ENCODE data around the gene DLGAP4.
"Not testable (repeated sequence)": the region's sequence is repeated elsewhere in the genome, so short reads cannot be mapped to it uniquely, and the experiment has no call there.

DLGAP4 gene

GRCh38 chr20:36519012-36519719, 213.0 kb downstream of the DLGAP4 start:
- Histone ChIP-seq H3K36me3 (ENCODE audit: control insufficient read depth, low read length) (peaks cover 4% of the 10 kb centered on the region), H3K4me3 (ENCODE audit: low read length) (no peak overlapping the region), H3K79me2 (ENCODE audit: control insufficient read depth, low read length) (no peaks in the 10 kb centered on the region), H3K27ac (ENCODE audit: low read depth, low read length) (no peak overlapping the region), H4K20me1 (ENCODE audit: control insufficient read depth, insufficient read depth, low read depth, low read length) (0 out of 2 replicates have a peak, but pooled peaks cover 4% of the 10 kb centered on the region), H3K27me3 (ENCODE audit: control insufficient read depth, low read length) (no peaks in the 10 kb centered on the region), H3F3A (ENCODE audit: control insufficient read depth, insufficient read depth) (0 out of 2 replicates have a peak, but pooled peaks cover 4% of the 10 kb centered on the region), H3K9me3 (ENCODE audit: control insufficient read depth, insufficient read depth, low read length) (no peaks in the 10 kb centered on the region), H3K4me1 (ENCODE audit: control insufficient read depth, low read length) (peaks cover 12% of the 10 kb centered on the region), H3K4me2 (ENCODE audit: low read length) (no peak overlapping the region), H3K9me2 (replicated peaks; ENCODE audit: control insufficient read depth, low read length) (no peaks in the 10 kb centered on the region)
- TF ChIP-seq, protein P1, sequence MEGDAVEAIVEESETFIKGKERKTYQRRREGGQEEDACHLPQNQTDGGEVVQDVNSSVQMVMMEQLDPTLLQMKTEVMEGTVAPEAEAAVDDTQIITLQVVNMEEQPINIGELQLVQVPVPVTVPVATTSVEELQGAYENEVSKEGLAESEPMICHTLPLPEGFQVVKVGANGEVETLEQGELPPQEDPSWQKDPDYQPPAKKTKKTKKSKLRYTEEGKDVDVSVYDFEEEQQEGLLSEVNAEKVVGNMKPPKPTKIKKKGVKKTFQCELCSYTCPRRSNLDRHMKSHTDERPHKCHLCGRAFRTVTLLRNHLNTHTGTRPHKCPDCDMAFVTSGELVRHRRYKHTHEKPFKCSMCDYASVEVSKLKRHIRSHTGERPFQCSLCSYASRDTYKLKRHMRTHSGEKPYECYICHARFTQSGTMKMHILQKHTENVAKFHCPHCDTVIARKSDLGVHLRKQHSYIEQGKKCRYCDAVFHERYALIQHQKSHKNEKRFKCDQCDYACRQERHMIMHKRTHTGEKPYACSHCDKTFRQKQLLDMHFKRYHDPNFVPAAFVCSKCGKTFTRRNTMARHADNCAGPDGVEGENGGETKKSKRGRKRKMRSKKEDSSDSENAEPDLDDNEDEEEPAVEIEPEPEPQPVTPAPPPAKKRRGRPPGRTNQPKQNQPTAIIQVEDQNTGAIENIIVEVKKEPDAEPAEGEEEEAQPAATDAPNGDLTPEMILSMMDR (IDR thresholded peaks at IDR 0.05; ENCODE audit: low read depth, low read length, poor library complexity, severe bottlenecking), result no peak
- TF ChIP-seq EZH2phosphoT487 (IDR thresholded peaks at IDR 0.05; ENCODE audit: borderline replicate concordance, low read length), result no peak

DNA sequence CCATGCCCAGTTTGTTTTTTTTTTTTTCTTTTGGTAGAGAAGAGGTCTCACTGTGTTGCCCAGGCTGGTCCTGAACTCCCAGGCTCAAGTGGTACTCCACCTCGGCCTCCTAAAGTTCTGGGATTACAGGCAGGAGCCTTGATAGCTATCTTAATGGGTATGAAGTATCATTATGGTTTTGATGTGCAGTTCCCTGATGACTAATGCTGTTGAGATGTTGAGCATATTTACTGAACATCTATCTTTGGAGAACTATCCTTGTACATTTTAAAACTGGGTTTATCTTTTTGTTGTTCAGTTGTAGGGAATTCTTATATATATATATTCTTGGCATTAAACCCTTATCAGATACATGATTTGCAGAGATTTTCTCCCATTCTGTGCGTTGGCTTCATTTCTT, 213.8 kb downstream of the DLGAP4 start:
- Histone ChIP-seq H3K27me3 (ENCODE audit: control insufficient read depth, low read length) (no peaks in the 10 kb centered on the region), H4K20me1 (ENCODE audit: control insufficient read depth, insufficient read depth, low read depth, low read length) (0 out of 2 replicates have a peak, but pooled peaks cover 4% of the 10 kb centered on the region), H3K9me2 (replicated peaks; ENCODE audit: control insufficient read depth, low read length) (no peaks in the 10 kb centered on the region), H3K9me3 (ENCODE audit: control insufficient read depth, insufficient read depth, low read length) (no peaks in the 10 kb centered on the region), H3K36me3 (ENCODE audit: control insufficient read depth, low read length) (peaks cover 6% of the 10 kb centered on the region), H3K4me2 (ENCODE audit: low read length) (no peak overlapping the region), H3K4me3 (ENCODE audit: low read length) (no peak overlapping the region), H3K27ac (ENCODE audit: low read depth, low read length) (no peak overlapping the region), H3F3A (ENCODE audit: control insufficient read depth, insufficient read depth) (0 out of 2 replicates have a peak, but pooled peaks cover 4% of the 10 kb centered on the region), H3K4me1 (ENCODE audit: control insufficient read depth, low read length) (peaks cover 12% of the 10 kb centered on the region), H3K79me2 (ENCODE audit: control insufficient read depth, low read length) (no peaks in the 10 kb centered on the region)
- TF ChIP-seq, protein P1 (IDR thresholded peaks at IDR 0.05; ENCODE audit: low read depth, low read length, poor library complexity, severe bottlenecking), result no peak

DNA sequence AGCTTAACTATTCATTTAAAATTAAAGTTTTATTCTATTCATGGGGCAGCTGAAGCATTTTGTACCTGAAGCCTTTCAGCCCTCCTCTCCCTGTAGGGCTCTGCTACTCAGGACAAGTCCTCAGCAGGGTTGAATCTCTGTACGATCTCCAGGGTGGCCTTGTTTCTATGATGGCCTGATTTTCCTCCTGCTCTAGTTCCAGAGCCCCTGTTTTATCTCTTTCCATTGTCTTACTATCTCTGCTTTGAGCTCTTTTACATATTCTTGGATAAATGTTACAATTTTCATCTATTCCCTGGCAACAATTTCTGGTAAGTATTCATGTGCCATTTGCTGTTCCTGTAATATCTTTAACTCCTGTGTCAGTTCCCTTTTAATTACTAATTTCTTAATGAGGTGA, 215.4 kb downstream of the DLGAP4 start:
- H3K9me3 ChIP-seq (ENCODE audit: control insufficient read depth, insufficient read depth, low read length), result no peaks in the 10 kb centered on the region
- H3K27ac ChIP-seq (ENCODE audit: low read depth, low read length), result no peak overlapping the region
- peaks cover 12% of the 10 kb centered on the region for H3K4me1 ChIP-seq (ENCODE audit: control insufficient read depth, low read length)
- TF ChIP-seq EZH2phosphoT487 (IDR thresholded peaks at IDR 0.05; ENCODE audit: borderline replicate concordance, low read length), result no peak
- TF ChIP-seq, protein P1 (IDR thresholded peaks at IDR 0.05; ENCODE audit: low read depth, low read length, poor library complexity, severe bottlenecking), result no peak
- no peaks in the 10 kb centered on the region for H3K79me2 ChIP-seq (ENCODE audit: control insufficient read depth, low read length)
- peaks cover 15% of the 10 kb centered on the region for H3K36me3 ChIP-seq (ENCODE audit: control insufficient read depth, low read length)
- no peaks in the 10 kb centered on the region for H3K9me2 ChIP-seq (replicated peaks; ENCODE audit: control insufficient read depth, low read length)
- 0 out of 2 replicates have a peak, but pooled peaks cover 4% of the 10 kb centered on the region for H4K20me1 ChIP-seq (ENCODE audit: control insufficient read depth, insufficient read depth, low read depth, low read length)
- H3F3A ChIP-seq (ENCODE audit: control insufficient read depth, insufficient read depth), result 0 out of 2 replicates have a peak, but pooled peaks cover 4% of the 10 kb centered on the region
- H3K27me3 ChIP-seq (ENCODE audit: control insufficient read depth, low read length), result no peaks in the 10 kb centered on the region
- no peak overlapping the region for H3K4me3 ChIP-seq (ENCODE audit: low read length)
- H3K4me2 ChIP-seq (ENCODE audit: low read length), result no peak overlapping the region

DNA sequence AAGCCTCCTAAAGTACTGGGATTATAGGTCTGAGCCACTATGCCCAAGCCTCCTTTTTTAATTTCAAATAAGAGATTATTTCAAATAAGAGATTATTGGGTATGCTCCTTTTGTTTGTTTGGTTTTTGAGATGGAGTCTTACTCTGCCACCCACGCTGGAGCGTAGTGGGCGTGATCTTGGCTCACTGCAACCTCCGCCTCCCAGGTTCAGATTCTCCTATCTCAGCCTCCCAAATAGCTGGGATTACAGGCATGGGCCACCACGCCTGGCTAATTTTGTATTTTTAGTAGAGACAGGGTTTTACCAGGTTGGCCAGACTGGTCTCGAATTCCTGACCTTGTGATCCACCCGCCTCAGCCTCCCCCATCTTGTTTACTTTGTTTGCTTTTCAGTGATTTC, 216.3 kb downstream of the DLGAP4 start:
- not testable (repeated sequence) for H4K20me1 ChIP-seq (ENCODE audit: control insufficient read depth, insufficient read depth, low read depth, low read length); H3F3A ChIP-seq (ENCODE audit: control insufficient read depth, insufficient read depth); H3K9me3 ChIP-seq (ENCODE audit: control insufficient read depth, insufficient read depth, low read length); H3K4me2 ChIP-seq (ENCODE audit: low read length); H3K27ac ChIP-seq (ENCODE audit: low read depth, low read length); H3K27me3 ChIP-seq (ENCODE audit: control insufficient read depth, low read length); H3K4me3 ChIP-seq (ENCODE audit: low read length); H3K9me2 ChIP-seq (replicated peaks; ENCODE audit: control insufficient read depth, low read length); H3K79me2 ChIP-seq (ENCODE audit: control insufficient read depth, low read length)
- H3K36me3 ChIP-seq (ENCODE audit: control insufficient read depth, low read length), result peaks cover 20% of the 10 kb centered on the region
- peaks cover 12% of the 10 kb centered on the region for H3K4me1 ChIP-seq (ENCODE audit: control insufficient read depth, low read length)

All from DOHH2 (cell line).